Skeletal muscle satellite cell (primary cell): ENCODE results near the gene STRA6.
"Not testable (repeated sequence)": the region's sequence is repeated elsewhere in the genome, so short reads cannot be mapped to it uniquely, and the experiment has no call there.

Source experiments
- H3K27me3 ChIP-seq: 2 replicates; pipeline ENCODE4 v1.7.0; 2013; ENCODE audit warnings: low read length; ENCODE audit not compliant: control insufficient read depth, insufficient read depth
- H3K36me3 ChIP-seq: 2 replicates; pipeline ENCODE4 v1.7.0; 2013; ENCODE audit warnings: mild to moderate bottlenecking, control low read depth, low read length; ENCODE audit not compliant: insufficient read depth
- H3K4me1 ChIP-seq: 2 replicates; pipeline ENCODE4 v1.7.0; 2013; ENCODE audit warnings: low read length; ENCODE audit not compliant: control insufficient read depth, insufficient read depth
- H3K4me2 ChIP-seq: 2 replicates; pipeline ENCODE4 v1.7.0; 2013; ENCODE audit warnings: mild to moderate bottlenecking, low read length
- H3K4me3 ChIP-seq: 2 replicates; pipeline ENCODE4 v1.7.0; 2013; ENCODE audit warnings: low read length
- H3K9ac ChIP-seq: 2 replicates; pipeline ENCODE4 v1.7.0; 2013; ENCODE audit warnings: mild to moderate bottlenecking, low read depth, low read length, moderate library complexity
- H3K9me3 ChIP-seq: replicated peaks from 2 replicates; pipeline ENCODE4 v1.7.0; 2013; ENCODE audit warnings: mild to moderate bottlenecking, control low read depth, low read length

Gene STRA6

DNA sequence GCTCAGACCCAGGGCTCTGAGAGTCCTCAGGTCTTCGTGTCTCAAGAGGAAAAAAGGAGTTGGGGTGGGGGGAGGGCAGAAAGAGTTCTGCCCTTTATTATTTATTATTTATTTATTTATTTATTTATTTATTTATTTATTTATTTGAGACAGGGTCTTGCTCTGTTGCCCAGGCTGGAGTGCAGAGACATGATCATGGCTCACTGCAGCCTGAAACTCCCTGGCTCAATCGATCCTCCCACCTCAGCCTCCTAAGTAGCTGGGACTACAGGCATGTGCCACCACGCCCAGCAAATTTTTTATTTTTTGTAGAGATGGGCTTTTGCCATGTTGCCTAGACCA lies 40.4 kb downstream of the STRA6 start:
- H3K4me3 ChIP-seq, H3K9ac ChIP-seq, H3K4me1 ChIP-seq, H3K4me2 ChIP-seq, H3K36me3 ChIP-seq, H3K9me3 ChIP-seq: not testable (repeated sequence)
- H3K27me3 ChIP-seq: peaks cover 30% of the 10 kb centered on the region

DNA sequence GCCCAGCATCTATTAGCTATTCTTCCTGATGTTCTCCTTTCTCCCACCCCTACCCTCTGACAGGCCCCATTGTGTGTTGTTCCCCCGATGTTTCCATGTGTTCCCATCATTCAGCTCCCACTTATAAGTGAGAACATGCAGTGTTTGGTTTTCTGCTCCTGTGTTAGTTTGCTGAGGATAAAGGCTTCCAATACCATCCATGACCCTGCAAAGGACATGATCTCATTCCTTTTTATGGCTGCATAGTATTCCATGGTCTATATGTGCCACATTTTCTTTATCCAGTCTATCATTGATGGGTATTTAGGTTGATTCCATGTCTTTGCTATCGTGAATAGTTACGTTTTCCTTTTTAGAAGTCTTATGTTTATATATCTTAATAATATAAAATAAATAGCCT lies 42.2 kb downstream of the STRA6 start:
- H3K27me3 ChIP-seq: peaks cover 44% of the 10 kb centered on the region
- not testable (repeated sequence) for H3K9ac ChIP-seq, H3K4me1 ChIP-seq, H3K9me3 ChIP-seq, H3K4me3 ChIP-seq, H3K36me3 ChIP-seq, H3K4me2 ChIP-seq

DNA sequence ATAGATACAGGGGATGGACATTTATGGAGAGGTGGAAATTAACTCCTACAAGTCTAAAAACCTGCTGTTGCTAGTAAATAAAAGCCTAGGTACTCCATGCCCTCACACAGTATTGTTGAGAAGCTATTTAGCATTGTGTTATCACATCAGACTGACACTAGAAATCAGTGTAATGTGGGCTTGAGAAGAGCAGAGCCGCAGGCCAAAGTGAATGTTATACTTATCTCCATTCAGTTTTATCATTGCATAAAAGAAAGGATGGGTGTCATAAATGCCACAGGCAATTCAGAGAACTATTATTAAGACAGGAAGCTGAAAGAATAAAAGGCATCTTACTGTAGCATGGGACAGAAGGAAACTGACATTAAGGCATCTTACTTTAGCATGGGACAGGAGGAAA lies 42.8 kb downstream of the STRA6 start:
- Histone ChIP-seq H3K27me3 (peaks cover 48% of the 10 kb centered on the region), H3K4me2 (no peak overlapping the region), H3K36me3 (no peaks in the 10 kb centered on the region), H3K4me3 (no peak overlapping the region), H3K4me1 (no peaks in the 10 kb centered on the region), H3K9me3 (no peaks in the 10 kb centered on the region), H3K9ac (no peak overlapping the region)

DNA sequence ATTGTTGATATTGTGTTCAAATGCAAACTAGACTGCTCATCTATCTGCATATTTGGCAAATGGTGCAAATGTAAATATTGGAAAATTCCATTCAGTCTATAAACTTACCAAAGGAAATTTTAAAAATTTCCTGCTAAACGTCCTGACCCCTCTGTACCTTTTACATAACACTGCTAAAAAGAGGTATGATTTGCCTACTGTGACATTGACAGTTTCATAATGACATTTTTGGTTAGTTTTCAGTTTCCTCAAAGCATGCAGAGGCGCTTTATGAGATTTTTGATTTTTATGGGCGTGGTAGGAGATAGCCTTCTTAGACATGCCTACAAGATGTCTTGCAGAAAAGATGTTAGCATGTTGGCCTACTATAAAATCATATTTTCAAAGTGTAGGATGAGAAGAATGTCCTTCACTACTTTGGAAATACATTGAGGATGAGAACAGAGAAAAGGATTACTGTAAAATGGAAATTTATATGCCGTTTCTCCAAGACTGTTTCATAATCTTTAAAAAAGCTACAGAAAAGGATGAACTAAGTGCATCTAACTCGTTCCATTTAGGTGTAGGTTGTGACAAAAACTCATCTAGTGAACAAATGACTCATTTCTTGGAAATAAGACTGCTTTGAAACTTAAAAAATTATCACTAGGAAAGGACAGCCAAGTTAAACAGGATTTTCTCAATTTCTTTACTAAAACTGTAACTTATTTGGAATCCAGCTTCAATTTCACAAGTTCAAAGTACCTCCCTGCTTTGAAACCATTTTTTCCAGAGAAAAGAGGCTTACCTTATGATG lies 43.5 kb downstream of the STRA6 start:
- H3K36me3 ChIP-seq: no peaks in the 10 kb centered on the region
- no peak overlapping the region for H3K9ac ChIP-seq
- H3K4me1 ChIP-seq: no peaks in the 10 kb centered on the region
- peaks cover 48% of the 10 kb centered on the region for H3K27me3 ChIP-seq
- H3K4me2 ChIP-seq: no peak overlapping the region
- H3K4me3 ChIP-seq: no peak overlapping the region
- H3K9me3 ChIP-seq: no peaks in the 10 kb centered on the region

DNA sequence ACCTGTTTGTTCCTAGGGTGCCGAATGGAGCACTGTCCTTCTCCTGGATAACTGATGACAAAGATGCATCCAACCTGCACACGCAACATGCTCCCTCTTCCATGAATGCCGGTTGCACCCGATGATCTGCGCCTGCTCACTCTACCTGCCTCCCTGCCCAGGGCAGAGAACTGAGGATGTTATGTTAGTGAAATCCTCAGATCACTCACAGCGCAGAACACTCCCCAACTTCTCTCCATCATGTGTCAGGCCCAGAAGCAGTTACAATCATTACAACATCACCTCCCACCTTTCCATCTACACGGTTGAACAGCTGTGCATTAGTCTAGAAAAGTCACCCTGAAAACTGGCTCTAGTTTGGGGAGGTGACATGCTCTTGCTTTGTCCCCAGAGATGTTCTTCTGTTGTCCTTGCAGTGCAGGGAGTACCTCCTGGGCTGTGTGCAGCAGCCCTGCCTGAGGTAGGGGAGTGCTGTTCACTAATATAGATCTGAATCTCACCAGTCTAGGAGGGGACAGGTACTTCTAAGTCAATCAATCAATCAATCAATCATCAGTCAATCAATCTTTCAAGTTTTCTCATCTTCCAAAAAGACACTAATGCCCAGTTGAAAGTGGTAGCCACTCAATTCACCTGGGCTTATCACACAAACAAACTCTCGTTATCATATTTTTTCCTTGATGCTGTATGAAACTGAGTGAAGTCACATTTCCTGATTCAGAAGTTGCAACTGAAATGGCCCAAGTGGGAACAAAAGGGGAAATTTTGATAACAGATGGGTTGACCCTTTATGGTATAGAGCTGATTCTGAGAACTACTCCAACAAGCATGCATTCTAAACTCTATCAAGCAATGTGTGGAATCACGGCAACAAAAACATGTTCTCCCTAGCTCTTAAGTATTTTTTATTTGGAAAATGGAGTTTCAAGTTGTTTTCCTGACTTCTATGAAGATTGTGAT lies 44.4 kb downstream of the STRA6 start:
- no peaks in the 10 kb centered on the region for H3K4me1 ChIP-seq
- no peak overlapping the region for H3K4me3 ChIP-seq
- H3K36me3 ChIP-seq: no peaks in the 10 kb centered on the region
- H3K9me3 ChIP-seq: no peaks in the 10 kb centered on the region
- peaks cover 41% of the 10 kb centered on the region for H3K27me3 ChIP-seq
- H3K9ac ChIP-seq: no peak overlapping the region
- H3K4me2 ChIP-seq: no peak overlapping the region

DNA sequence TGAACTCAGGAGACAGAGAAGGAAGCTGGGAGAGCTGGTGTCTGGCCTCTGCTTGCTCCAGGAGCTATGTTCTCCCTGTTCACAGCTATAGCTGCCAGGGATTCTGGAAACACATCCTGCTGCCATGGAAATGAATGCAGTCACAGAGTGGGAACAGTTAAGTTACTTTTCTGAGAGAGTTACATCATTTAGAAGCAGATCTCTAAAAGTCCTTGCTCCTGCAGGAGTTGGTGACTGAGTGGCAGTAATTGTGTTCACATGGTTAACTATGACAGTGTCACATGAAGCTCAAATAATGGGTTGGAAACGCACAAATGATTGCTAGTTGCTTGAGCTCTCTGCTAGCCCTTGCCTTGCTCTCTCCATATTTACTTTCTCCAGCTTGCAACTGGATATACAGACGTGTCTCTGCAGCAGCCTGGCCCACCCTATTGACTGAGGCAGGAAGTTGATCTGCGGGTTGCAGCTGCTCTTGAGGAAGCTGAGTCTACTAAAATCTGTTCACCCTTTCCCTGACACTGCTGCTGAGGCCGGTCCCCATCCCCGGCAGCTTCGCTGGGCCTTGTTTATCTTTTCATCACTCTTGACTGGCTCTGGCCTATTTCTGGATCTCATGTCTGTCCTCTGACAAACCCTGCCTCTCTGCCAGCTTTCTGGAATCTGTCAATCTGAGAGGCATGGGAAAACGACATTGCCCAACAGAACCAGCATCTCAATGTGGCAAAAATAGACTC lies 45.7 kb downstream of the STRA6 start:
- Histone ChIP-seq H3K4me1 (no peaks in the 10 kb centered on the region), H3K9ac (no peak overlapping the region), H3K27me3 (peaks cover 37% of the 10 kb centered on the region), H3K4me2 (no peak overlapping the region), H3K9me3 (no peaks in the 10 kb centered on the region), H3K4me3 (no peak overlapping the region), H3K36me3 (no peaks in the 10 kb centered on the region)

DNA sequence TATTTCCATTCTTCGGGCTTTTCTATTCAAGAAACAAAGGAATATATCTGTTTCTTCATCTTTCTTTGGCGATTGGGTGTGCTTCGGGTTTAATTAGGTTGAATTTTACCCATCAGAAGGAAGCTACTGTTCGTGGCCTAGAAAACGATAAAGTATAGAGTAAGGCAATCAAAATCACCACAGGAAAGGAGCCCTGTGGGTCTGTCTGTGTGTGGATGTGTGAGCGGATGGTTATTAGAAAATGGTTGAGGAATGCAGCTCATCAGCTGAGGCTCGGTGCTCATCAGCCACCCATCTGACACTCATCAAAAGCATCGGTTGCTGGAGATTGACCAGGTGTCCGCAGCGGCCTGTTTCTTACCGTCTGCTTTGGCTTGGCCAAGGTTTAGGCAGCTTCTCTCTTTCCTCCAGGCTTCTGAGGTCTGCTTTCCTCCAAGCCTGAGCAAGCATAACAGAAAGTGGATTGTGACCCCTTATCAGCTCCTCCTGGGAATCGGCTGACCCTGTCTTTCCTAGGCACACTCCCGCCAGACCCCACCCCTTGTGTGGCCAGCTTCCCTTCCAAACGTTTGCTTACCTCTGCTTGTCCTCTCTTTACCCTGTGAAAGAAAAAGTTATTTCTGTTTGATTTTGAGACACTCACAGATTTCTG lies 46.7 kb downstream of the STRA6 start:
- peaks cover 37% of the 10 kb centered on the region for H3K27me3 ChIP-seq
- H3K4me3 ChIP-seq: no peak overlapping the region
- H3K4me1 ChIP-seq: no peaks in the 10 kb centered on the region
- H3K9ac ChIP-seq: no peak overlapping the region
- H3K4me2 ChIP-seq: no peak overlapping the region
- no peaks in the 10 kb centered on the region for H3K36me3 ChIP-seq
- H3K9me3 ChIP-seq: no peaks in the 10 kb centered on the region

DNA sequence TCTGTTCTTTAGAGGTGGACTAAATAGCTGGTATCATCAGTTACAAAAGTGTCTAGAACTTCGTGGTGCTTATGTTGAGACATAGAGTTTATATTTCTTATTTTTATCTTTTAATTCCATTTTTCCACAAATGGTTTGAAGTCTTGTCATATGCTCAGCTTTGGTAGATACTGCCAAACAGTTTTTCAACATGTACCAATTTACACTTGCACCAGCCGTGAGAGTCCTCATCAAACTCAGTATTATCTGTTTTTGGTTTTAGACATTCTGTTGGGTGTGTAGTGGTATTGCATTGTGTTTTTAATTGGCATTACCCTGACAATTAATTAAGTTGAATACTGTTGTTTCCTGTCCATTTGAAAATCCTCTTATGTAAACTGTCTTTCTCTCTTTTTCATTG lies 55.5 kb downstream of the STRA6 start:
- Histone ChIP-seq H3K9me3 (no peaks in the 10 kb centered on the region), H3K36me3 (no peaks in the 10 kb centered on the region), H3K4me3 (no peak overlapping the region), H3K27me3 (peaks cover 37% of the 10 kb centered on the region), H3K4me1 (no peaks in the 10 kb centered on the region), H3K4me2 (no peak overlapping the region), H3K9ac (no peak overlapping the region)

DNA sequence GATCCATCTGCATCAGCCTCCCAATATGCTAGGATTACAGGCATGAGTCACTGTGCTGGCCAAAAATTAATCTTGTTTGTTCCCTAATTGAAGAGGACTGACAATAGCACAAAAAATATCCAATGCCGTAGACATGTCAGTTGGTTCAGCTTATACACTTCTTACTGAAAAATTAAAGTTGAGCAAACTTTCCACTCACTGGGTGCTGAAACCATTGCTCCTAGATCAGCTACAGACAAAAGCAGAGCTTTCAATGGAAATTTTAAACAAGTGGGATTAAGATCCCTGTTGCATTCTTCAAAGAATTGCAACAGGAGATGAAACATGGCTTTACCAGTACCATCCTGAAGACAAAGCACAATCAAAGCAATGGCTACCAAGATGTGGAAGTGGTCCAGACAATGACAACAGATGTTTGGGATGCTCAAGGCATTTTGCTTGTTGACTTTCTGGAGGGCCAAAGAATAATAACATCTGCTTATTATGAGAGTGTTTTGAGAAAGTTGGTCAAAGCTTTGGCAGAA lies 56.2 kb downstream of the STRA6 start:
- H3K27me3 ChIP-seq: peaks cover 37% of the 10 kb centered on the region

DNA sequence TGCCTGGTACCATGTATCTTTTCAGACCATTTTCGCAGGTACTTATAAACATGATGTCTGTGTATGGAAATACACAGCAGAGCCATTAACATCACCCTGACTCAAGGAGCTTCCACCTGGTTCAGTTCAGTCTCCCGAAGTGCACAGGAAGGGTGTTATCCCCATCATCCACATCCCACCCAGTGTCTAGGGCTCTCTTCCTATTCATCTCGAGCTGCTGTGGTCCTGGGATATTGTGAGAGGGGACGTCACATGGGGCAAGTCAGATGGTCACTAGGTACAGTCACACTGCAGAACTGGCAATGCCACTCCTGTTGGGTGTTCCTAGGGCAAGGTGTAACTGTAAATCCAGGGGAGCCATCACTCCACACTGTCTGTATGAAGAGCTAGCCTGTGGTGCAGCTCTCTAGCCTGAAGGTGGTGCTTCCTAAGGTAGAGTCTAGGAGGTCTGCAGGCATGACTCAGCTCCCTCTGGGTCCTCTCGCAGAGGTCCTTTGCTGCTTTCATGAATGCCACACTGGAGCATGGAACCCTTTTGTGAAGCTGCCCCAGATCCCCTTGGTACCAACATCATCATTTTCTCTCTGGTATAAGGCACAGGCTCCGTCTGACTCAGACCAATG lies 58.3 kb downstream of the STRA6 start:
- H3K4me3 ChIP-seq: no peak overlapping the region
- no peak overlapping the region for H3K9ac ChIP-seq
- H3K4me1 ChIP-seq: no peaks in the 10 kb centered on the region
- no peaks in the 10 kb centered on the region for H3K36me3 ChIP-seq
- no peaks in the 10 kb centered on the region for H3K9me3 ChIP-seq
- H3K4me2 ChIP-seq: no peak overlapping the region
- H3K27me3 ChIP-seq: peaks cover 48% of the 10 kb centered on the region

More for the DNA sequence above, 56.2 kb downstream of the STRA6 start:
- Histone ChIP-seq H3K9ac (no peak overlapping the region), H3K9me3 (no peaks in the 10 kb centered on the region), H3K4me3 (no peak overlapping the region), H3K36me3 (no peaks in the 10 kb centered on the region), H3K4me2 (no peak overlapping the region), H3K4me1 (no peaks in the 10 kb centered on the region)
